Endodermal cell (in vitro differentiated cells): Measurements from ENCODE around the gene IGFBP3. TPM values are rescaled to one million over a fixed set of nuclear protein-coding genes. Genes with fewer than 3 reads are reported as not detected.
A peak's percentile ranks its signal among the peaks of the same experiment; 100 is the strongest.

ENCODE experiments used
- DNase-seq: peaks from one replicate; pipeline ENCODE4 v3.0.0-alpha.2; 2017
- H3K27ac ChIP-seq: 2 replicates; pipeline ENCODE4 v1.5.1; 2013; ENCODE audit warnings: mild to moderate bottlenecking, low read depth, low read length, moderate library complexity
- H3K27me3 ChIP-seq: 2 replicates; pipeline ENCODE4 v1.6.1; 2013; ENCODE audit warnings: mild to moderate bottlenecking, low read length, moderate library complexity; ENCODE audit not compliant: insufficient read depth, control insufficient read depth, poor library complexity, severe bottlenecking
- H3K36me3 ChIP-seq: 2 replicates; pipeline ENCODE4 v1.7.0; 2013; ENCODE audit warnings: mild to moderate bottlenecking, low read length, moderate library complexity; ENCODE audit not compliant: control insufficient read depth, insufficient read depth
- H3K4me1 ChIP-seq: one replicate; pipeline ENCODE4 v1.7.0; 2013; ENCODE audit warnings: low read length; ENCODE audit not compliant: control insufficient read depth, insufficient read depth
- H3K4me3 ChIP-seq: 2 replicates; pipeline ENCODE4 v1.5.1; 2013; ENCODE audit warnings: mild to moderate bottlenecking, low read length, moderate library complexity
- H3K9ac ChIP-seq: 2 replicates; pipeline ENCODE4 v1.6.1; 2013; ENCODE audit warnings: mild to moderate bottlenecking, low read length, moderate library complexity; ENCODE audit not compliant: poor library complexity, severe bottlenecking; ENCODE audit errors: extremely low read depth
- H3K9me3 ChIP-seq: 2 replicates; pipeline ENCODE4 v1.6.1; 2013; ENCODE audit warnings: mild to moderate bottlenecking, low read length, moderate library complexity; ENCODE audit not compliant: control insufficient read depth
- H3K27ac Mint-ChIP-seq: 2 replicates; pipeline ENCODE4 v1.8.0; 2020; ENCODE audit warnings: mixed read lengths
- H3K27me3 Mint-ChIP-seq: 2 replicates; pipeline ENCODE4 v1.8.0; 2021; ENCODE audit warnings: mild to moderate bottlenecking, mixed read lengths; ENCODE audit not compliant: insufficient read depth
- H3K36me3 Mint-ChIP-seq: 2 replicates; pipeline ENCODE4 v1.8.0; 2020; ENCODE audit warnings: low read depth, mixed read lengths
- H3K4me1 Mint-ChIP-seq: 2 replicates; pipeline ENCODE4 v1.8.0; 2020; ENCODE audit warnings: mixed read lengths
- H3K4me3 Mint-ChIP-seq: 2 replicates; pipeline ENCODE4 v1.8.0; 2020; ENCODE audit warnings: mild to moderate bottlenecking, moderate library complexity, mixed read lengths
- H3K9me3 Mint-ChIP-seq: 2 replicates; pipeline ENCODE4 v1.8.0; 2020; ENCODE audit warnings: mild to moderate bottlenecking, mixed read lengths
- WGBS, 2 experiments: methylation state at CpG; one replicate each; pipeline versions ENCODE4 v1.1.5 to v1.1.7; 2013; ENCODE audit warnings: missing lambda C conversion rate in 2 of 2, mixed read lengths in 1 of 2; ENCODE audit not compliant: insufficient coverage in 1 of 2, insufficient read length in 1 of 2; 5-methylcytosine and 5-hydroxymethylcytosine counted together
- total RNA-seq, 2 donors: library from RNA; stranded (reverse); fragmentation: NEBNext Ultra II Directional in 1 of 2; extraction: Animal tissue kit (Norgen Biotek cat#: 25700) in 1 of 2; gene quantifications; 2 replicates in 1 of 2; 3 replicates in 1 of 2; pipeline ENCODE4 v1.2.1, GENCODE V29; 2021
- TF ChIP-seq, protein P1 (sequence below): fragments of 200-600 bp; sonication (generic); conservative IDR thresholded peaks from 2 replicates; pipeline ENCODE4 v1.5.0; 2021; ENCODE audit warnings: antibody characterized with exemption, mild to moderate bottlenecking

Gene IGFBP3
- total RNA-seq, 2 donors from 2014 or later = 7.4 to 20.3 TPM

DNA sequence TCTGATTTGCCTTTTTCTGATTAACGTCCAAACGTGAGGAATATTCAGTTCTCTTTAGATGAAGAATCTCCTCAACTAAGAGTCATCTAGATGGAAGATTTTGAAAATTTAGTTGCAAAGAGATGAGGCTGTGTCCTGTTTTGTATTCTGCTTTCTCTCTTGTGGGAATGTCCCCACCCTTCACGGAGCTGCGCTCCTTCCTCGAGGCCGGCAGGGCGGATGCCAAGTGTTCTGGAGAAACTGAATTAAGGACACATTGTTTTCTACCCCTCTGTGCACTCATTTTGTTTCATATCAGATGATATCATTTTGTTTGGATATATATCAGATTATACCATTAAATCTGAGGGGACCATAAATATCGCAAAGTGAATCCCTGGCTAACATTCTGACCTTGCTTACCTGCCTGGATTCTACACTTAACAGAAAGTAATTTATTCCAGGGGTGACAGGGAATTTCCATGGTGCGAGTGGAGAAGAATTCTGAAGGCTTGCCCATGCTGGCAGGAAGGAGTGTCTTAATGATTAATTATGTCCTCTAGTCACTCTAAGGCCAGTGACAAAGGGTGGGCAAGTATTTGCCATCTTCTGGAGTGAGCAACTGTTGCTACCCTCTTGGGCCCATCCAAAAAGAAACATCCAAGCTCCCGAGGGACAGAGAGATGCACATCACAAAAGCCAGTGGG is 47.9 kb upstream of the IGFBP3 start:
- Mint-ChIP-seq H3K27me3 (no peaks in the 10 kb centered on the region), H3K27ac (no peak overlapping the region), H3K9me3 (no peaks in the 10 kb centered on the region), H3K4me3 (no peak overlapping the region), H3K36me3 (no peaks in the 10 kb centered on the region), H3K4me1 (no peaks in the 10 kb centered on the region)
- Histone ChIP-seq H3K9ac (no peak overlapping the region), H3K4me3 (no peak overlapping the region), H3K9me3 (no peaks in the 10 kb centered on the region), H3K27me3 (no peaks in the 10 kb centered on the region), H3K27ac (no peak overlapping the region), H3K4me1 (no peaks in the 10 kb centered on the region), H3K36me3 (no peaks in the 10 kb centered on the region)
- TF ChIP-seq, protein P1, sequence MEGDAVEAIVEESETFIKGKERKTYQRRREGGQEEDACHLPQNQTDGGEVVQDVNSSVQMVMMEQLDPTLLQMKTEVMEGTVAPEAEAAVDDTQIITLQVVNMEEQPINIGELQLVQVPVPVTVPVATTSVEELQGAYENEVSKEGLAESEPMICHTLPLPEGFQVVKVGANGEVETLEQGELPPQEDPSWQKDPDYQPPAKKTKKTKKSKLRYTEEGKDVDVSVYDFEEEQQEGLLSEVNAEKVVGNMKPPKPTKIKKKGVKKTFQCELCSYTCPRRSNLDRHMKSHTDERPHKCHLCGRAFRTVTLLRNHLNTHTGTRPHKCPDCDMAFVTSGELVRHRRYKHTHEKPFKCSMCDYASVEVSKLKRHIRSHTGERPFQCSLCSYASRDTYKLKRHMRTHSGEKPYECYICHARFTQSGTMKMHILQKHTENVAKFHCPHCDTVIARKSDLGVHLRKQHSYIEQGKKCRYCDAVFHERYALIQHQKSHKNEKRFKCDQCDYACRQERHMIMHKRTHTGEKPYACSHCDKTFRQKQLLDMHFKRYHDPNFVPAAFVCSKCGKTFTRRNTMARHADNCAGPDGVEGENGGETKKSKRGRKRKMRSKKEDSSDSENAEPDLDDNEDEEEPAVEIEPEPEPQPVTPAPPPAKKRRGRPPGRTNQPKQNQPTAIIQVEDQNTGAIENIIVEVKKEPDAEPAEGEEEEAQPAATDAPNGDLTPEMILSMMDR = no peak
- no peak for DNase-seq
- WGBS, 2 experiments = 93 to 94% methylated on average over 3 to 10 of the region's 10 CpGs

DNA sequence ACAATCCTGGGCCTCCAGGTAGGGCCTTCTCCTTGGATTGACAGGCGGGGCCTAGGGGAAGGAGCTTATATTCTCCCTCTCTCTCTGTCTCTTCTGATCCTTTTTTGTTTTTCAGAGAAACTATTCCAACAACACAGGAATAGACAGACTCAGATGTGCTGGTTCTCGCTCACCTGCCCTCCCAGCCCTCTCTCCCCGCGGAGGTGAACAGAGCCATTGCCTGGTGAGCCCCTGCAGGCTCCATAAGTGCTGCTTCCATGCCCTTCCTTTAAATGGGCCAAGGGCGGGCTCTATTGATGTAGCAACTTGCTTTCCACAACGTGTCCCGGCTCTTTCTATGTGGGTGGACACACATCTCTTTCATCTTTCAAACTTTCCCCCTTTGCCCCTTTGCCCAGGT is 47.2 kb upstream of the IGFBP3 start:
- H3K36me3 Mint-ChIP-seq = no peaks in the 10 kb centered on the region
- Histone ChIP-seq H3K4me1 (no peaks in the 10 kb centered on the region), H3K27ac (no peak overlapping the region), H3K4me3 (no peak overlapping the region), H3K36me3 (no peaks in the 10 kb centered on the region), H3K9me3 (no peaks in the 10 kb centered on the region), H3K27me3 (no peaks in the 10 kb centered on the region), H3K9ac (no peak overlapping the region)
- H3K4me3 Mint-ChIP-seq = no peak overlapping the region
- WGBS, 2 experiments = 92 to 98% methylated on average over 4 to 7 of the region's 7 CpGs
- TF ChIP-seq, protein P1 = no peak
- no peaks in the 10 kb centered on the region for H3K27me3 Mint-ChIP-seq
- H3K27ac Mint-ChIP-seq = no peak overlapping the region
- H3K4me1 Mint-ChIP-seq = no peaks in the 10 kb centered on the region
- DNase-seq = peak; percentile 13
- H3K9me3 Mint-ChIP-seq = no peaks in the 10 kb centered on the region

DNA sequence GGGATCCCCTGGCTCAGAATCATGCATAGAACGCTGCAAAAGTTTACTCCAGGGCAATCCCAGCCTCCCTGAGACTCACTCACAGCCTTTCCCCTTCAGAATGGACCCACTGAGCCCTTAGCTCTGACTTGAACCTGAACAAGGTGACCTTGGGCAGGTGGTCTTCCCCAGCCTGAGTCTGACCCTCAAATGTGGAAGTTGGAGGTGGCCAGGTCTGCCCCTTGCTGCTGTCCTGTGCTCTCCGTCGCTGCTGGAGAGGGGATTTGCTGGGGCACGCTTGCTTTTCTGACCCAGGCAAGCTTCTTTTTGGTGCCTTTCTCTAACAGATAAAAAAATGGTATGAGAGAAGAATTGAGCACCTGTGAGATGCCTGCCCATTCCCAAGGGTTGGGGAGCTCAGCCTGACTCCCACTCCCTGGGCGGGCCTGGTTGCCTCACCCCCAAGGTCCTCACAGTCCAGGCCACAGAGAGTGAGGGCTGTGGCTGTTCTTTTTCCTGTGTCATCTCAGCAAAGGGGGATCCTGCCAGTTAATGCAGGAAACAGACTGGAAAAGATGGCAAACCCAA is 46.6 kb upstream of the IGFBP3 start:
- Histone ChIP-seq H3K27ac (no peak overlapping the region), H3K9ac (no peak overlapping the region), H3K4me1 (no peaks in the 10 kb centered on the region), H3K4me3 (no peak overlapping the region), H3K36me3 (no peaks in the 10 kb centered on the region), H3K9me3 (no peaks in the 10 kb centered on the region), H3K27me3 (no peaks in the 10 kb centered on the region)
- H3K36me3 Mint-ChIP-seq = no peaks in the 10 kb centered on the region
- H3K27ac Mint-ChIP-seq = no peak overlapping the region
- WGBS, 2 experiments = 90 to 100% methylated on average over 3 to 5 of the region's 5 CpGs
- peak; percentile 10 for DNase-seq
- no peaks in the 10 kb centered on the region for H3K27me3 Mint-ChIP-seq
- no peaks in the 10 kb centered on the region for H3K9me3 Mint-ChIP-seq
- TF ChIP-seq, protein P1 = no peak
- H3K4me1 Mint-ChIP-seq = no peaks in the 10 kb centered on the region
- H3K4me3 Mint-ChIP-seq = no peak overlapping the region
